Renal cortical epithelial cell (primary cell): Measurements from ENCODE around the gene RTBDN. TPM values are rescaled to one million over a fixed set of nuclear protein-coding genes. Genes with fewer than 3 reads are reported as not detected.

ENCODE experiments used
- DNase-seq: peaks from one replicate; pipeline ENCODE4 v3.0.0-alpha.2; 2011; ENCODE audit warnings: low read depth
- total RNA-seq: library from RNA; depleted of rRNA; stranded (reverse); fragments of >200 nt; gene quantifications from 2 replicates; pipeline ENCODE4 v1.2.3, GENCODE V29; 2014

Gene RTBDN
- total RNA-seq, 1 donor from 2014 or later: not detected

DNA sequence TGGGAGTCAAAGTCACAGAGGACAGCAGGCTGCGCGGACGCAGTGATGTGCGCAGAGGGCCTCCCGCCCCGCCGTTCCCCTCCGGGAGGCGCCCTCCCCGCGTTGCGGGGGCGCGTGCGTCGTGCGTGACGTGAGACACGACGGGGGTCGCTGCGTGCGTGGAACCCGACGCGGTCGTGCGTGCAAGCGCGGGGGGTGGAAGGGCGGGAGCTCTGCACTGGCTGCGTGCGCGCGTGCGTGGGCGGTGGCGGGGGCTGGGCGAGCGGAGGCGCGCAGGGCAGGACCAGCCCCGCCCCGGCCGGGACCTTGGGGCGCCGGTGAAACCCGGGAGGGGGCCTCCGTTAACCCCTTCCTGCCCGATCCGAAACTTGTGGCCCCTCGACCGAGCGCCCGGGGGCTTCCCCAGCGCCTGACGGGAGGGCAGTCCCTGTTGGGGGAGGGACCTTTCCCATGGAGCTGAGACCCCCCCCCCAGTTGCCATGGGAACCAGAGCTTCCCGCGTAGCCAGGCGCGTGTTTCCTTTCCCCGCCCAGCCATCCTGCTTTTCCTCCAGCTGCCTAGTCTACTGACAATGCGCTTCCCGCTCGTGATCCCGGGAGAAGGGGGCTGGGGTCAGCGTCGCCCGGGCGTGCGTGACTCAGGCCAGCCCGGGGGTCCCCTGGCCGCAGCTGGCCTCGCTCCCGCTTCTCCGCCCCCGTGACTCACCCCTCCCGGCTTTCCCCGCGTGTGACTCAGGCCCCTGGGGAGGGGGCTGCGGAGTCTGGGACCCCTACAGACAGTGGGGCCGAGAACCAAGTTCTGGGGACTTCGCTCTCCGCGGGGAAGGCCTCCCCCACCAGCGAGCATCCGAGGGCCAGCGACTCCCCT, 51.7 kb downstream of the RTBDN start:
- DNase-seq: peak; percentile 56

GRCh38 chr19:12782174-12782423, 52.3 kb downstream of the RTBDN start:
- no peak for DNase-seq

DNA sequence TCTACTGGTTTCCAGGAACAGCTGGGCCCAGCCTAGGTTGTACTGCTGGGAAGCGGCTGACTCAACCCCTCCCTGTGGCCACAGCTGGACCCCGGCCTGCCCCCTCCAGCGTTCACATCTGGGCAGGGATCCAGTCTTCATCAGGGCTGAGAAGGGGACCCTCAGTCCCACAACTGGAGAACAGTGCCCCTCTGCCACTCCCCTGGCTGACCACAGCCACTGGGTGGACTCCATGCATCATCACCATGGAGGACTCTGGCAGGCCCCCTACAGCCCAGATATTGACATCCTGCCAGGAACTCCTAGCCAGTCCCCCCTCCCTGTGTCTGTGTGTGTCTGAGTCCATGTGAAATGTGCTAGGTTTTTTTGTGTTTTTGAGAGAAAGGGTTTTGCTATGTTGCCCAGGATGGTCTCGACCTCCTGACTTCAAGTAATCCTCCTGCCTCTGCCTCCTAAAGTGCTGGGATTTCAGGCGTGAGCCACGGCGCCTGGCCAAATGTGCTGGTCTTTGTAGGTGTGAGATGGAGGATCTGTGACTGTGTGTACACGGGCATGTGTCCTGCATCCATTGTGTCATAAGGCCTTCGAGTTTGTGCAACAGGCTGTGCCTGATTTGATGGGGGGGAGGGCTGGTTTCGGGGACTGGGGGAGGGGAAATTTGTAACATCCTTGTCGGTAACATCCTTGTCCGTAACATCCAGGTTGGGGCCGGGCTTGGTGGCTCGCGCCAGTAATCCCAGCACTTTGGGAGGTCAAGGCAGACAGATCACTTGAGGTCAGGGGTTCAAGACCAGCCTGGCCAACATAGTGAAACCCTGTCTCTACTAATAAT, 55.0 kb downstream of the RTBDN start:
- DNase-seq: peak; percentile 64

GRCh38 chr19:12778905-12779161, 55.5 kb downstream of the RTBDN start:
- no peak for DNase-seq

DNA sequence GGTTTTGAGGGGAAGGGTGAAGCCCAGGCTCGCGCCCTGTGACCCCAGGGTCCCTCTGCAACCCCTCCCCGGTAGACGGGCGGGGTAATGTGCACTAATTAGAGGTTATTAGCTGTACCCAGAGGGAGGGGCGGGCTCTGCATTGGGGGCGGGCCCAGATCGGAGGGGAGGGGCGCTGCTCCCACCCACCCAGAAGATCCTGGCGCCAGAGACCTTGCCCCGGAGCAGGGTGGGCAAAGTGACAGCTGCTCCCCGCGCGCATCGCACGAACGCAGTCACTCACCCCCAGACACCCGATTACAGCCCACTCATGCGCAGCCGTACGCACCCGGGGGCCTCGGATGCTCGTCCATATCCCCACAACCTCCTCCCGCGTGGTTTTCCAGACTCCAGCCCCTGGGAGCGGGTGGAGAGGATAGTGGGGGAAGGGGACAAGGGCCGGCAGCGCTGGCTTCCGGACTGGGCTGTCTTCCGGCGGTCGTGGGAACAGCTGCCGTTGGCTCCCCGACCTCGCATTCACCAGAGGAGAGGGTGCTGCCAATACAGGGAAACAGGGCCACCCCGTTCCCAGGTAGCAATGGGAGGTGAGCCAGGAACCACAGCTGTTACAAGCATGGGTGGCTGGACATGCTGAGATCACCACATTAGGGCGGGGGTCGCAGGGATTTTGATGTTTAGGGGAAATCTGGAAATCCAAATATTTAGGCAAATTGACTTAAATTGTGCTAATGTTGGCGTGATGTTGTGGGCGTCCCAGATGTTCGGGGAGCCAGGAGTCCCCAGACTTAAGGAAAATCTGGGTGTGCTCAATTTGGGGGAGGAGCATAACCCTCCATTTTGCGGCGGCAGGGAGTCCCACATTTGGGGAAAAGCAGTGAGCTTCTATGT, 56.1 kb downstream of the RTBDN start:
- peak; percentile 58 for DNase-seq

- DNase-seq: no peak
These were observed 57.0 kb downstream of the RTBDN start for GRCh38 chr19:12777217-12778016.

Other genes starting within 250 kb of the RTBDN start
- 10.2 and 19.6 TPM in 2 replicates for gene ZNF490, start 223.8 kb downstream of the RTBDN start, total RNA-seq
- gene ZNF791, start 223.7 kb downstream of the RTBDN start, total RNA-seq: 13.2 and 21.0 TPM in 2 replicates
- 72.1 and 92.0 TPM in 2 replicates for gene MAN2B1, start 167.8 kb downstream of the RTBDN start, total RNA-seq
- gene WDR83, start 167.8 kb downstream of the RTBDN start, total RNA-seq: 7.8 and 10.3 TPM in 2 replicates
- gene DHPS, start 152.7 kb downstream of the RTBDN start, total RNA-seq: 42.8 and 49.1 TPM in 2 replicates
- gene GNG14, start 146.6 kb downstream of the RTBDN start, total RNA-seq: not detected in 2 replicates
- 10.4 and 13.1 TPM in 2 replicates for gene FBXW9, start 137.9 kb downstream of the RTBDN start, total RNA-seq
- gene TNPO2, start 110.6 kb downstream of the RTBDN start, total RNA-seq: 17.0 and 67.3 TPM in 2 replicates
- 78.3 and 103 TPM in 2 replicates for gene TRIR, start 99.9 kb downstream of the RTBDN start, total RNA-seq
- gene GET3, start 97.1 kb downstream of the RTBDN start, total RNA-seq: 74.4 and 121 TPM in 2 replicates
- not detected in 2 replicates for gene BEST2, start 82.8 kb downstream of the RTBDN start, total RNA-seq
- gene HOOK2, start 59.0 kb downstream of the RTBDN start, total RNA-seq: 19.6 and 30.8 TPM in 2 replicates
- 120 and 130 TPM in 2 replicates for gene JUNB, start 43.1 kb downstream of the RTBDN start, total RNA-seq
- gene PRDX2, start 32.8 kb downstream of the RTBDN start, total RNA-seq: 215 and 236 TPM in 2 replicates
- gene THSD8, start 32.5 kb downstream of the RTBDN start, total RNA-seq: not detected in 2 replicates
- 7.7 and 19.6 TPM in 2 replicates for gene RNASEH2A, start 28.0 kb downstream of the RTBDN start, total RNA-seq
- 0.20 and 0.52 TPM in 2 replicates for gene MAST1, start 3.9 kb upstream of the RTBDN start, total RNA-seq
- gene DNASE2, start 46.9 kb upstream of the RTBDN start, total RNA-seq: 18.5 and 34.9 TPM in 2 replicates
- not detected in 2 replicates for gene KLF1, start 52.6 kb upstream of the RTBDN start, total RNA-seq
- 23.4 and 36.5 TPM in 2 replicates for gene GCDH, start 56.6 kb upstream of the RTBDN start, total RNA-seq
- not detected in 2 replicates for gene SYCE2, start 84.7 kb upstream of the RTBDN start, total RNA-seq
- 66.3 and 71.8 TPM in 2 replicates for gene FARSA, start 99.1 kb upstream of the RTBDN start, total RNA-seq
- 962 and 1,180 TPM in 2 replicates for gene CALR, start 104.0 kb upstream of the RTBDN start, total RNA-seq
- gene RAD23A, start 111.3 kb upstream of the RTBDN start, total RNA-seq: 33.0 and 50.2 TPM in 2 replicates
- 10.3 and 20.0 TPM in 2 replicates for gene GADD45GIP1, start 122.6 kb upstream of the RTBDN start, total RNA-seq
- 0.05 TPM in 1 of 2 replicates, not detected in the other for gene DAND5, start 135.0 kb upstream of the RTBDN start, total RNA-seq
- gene NFIX, start 160.9 kb upstream of the RTBDN start, total RNA-seq: 10.1 and 40.7 TPM in 2 replicates